ENCODE data around the gene NRIP1.

The NRIP1 gene

GRCh38 chr21:15011967-15012366 lies 52.8 kb downstream of the NRIP1 start:
- Histone ChIP-seq H3K4me1 (ENCODE audit: low read length) (no peaks in the 10 kb centered on the region), H3F3A (ENCODE audit: insufficient read depth, low read length) (no peaks in the 10 kb centered on the region), H3K79me2 (ENCODE audit: low read length) (no peaks in the 10 kb centered on the region), H3K27ac (ENCODE audit: low read length) (no peak overlapping the region), H3K27me3 (replicated peaks; ENCODE audit: insufficient read depth, low read length) (no peaks in the 10 kb centered on the region), H2AFZ (ENCODE audit: low read length) (no peak overlapping the region), H3K9ac (ENCODE audit: low read length) (no peak overlapping the region), H3K4me3 (ENCODE audit: low read length) (no peak overlapping the region), H3K9me2 (replicated peaks; ENCODE audit: insufficient read depth, low read length) (no peaks in the 10 kb centered on the region), H4K20me1 (ENCODE audit: insufficient read depth, low read length) (no peaks in the 10 kb centered on the region), H3K4me2 (ENCODE audit: low read depth, low read length) (no peak overlapping the region), H3K36me3 (replicated peaks; ENCODE audit: insufficient read depth, low read length) (no peaks in the 10 kb centered on the region), H3K9me3 (replicated peaks; ENCODE audit: insufficient read depth, low read length) (no peaks in the 10 kb centered on the region)
- TF ChIP-seq, protein P1, sequence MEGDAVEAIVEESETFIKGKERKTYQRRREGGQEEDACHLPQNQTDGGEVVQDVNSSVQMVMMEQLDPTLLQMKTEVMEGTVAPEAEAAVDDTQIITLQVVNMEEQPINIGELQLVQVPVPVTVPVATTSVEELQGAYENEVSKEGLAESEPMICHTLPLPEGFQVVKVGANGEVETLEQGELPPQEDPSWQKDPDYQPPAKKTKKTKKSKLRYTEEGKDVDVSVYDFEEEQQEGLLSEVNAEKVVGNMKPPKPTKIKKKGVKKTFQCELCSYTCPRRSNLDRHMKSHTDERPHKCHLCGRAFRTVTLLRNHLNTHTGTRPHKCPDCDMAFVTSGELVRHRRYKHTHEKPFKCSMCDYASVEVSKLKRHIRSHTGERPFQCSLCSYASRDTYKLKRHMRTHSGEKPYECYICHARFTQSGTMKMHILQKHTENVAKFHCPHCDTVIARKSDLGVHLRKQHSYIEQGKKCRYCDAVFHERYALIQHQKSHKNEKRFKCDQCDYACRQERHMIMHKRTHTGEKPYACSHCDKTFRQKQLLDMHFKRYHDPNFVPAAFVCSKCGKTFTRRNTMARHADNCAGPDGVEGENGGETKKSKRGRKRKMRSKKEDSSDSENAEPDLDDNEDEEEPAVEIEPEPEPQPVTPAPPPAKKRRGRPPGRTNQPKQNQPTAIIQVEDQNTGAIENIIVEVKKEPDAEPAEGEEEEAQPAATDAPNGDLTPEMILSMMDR (IDR thresholded peaks at IDR 0.05; ENCODE audit: low read length): no peak
- TF ChIP-seq EZH2phosphoT487 (IDR thresholded peaks at IDR 0.05; ENCODE audit: low read length): no peak
- TF ChIP-seq EZH2 (optimal IDR thresholded peaks at IDR 0.05; ENCODE audit: low read depth, low read length): no peak
- no peak for DNase-seq

- TF ChIP-seq EZH2 (optimal IDR thresholded peaks at IDR 0.05; ENCODE audit: low read depth, low read length) (no peak), EZH2phosphoT487 (IDR thresholded peaks at IDR 0.05; ENCODE audit: low read length) (no peak)
- TF ChIP-seq, protein P1 (IDR thresholded peaks at IDR 0.05; ENCODE audit: low read length): no peak
- H3K27ac ChIP-seq (ENCODE audit: low read length): no peak overlapping the region
- no peaks in the 10 kb centered on the region for H3K79me2 ChIP-seq (ENCODE audit: low read length)
Observed at GRCh38 chr21:15010645-15011044, 54.2 kb downstream of the NRIP1 start.

DNA sequence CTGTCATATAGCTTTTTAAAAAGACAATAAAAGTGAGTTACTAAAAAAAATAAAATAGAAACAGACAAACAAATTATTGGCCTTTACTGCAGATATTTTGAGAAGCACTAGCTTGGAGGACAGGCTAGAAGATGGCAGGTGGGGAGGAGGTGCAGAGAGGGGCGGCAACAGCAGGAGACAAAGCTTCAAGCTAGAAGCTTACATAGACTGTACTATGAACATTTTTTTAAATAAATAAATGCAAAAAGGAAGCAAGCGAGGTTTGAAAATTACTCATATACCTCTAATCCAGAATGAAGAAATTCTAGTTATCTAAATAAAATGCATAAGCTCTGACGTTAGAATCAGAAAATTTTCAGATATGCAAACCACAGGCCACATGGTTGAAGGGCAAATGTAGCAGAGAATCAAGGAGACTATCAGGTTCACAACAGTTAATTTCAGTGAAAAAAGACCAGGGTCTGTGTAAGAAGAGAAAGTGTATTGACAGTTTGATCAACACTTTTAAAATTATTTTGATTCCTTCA lies 54.9 kb downstream of the NRIP1 start:
- H3K9me2 ChIP-seq (replicated peaks; ENCODE audit: insufficient read depth, low read length): no peaks in the 10 kb centered on the region
- no peak overlapping the region for H3K4me2 ChIP-seq (ENCODE audit: low read depth, low read length)
- no peak overlapping the region for H2AFZ ChIP-seq (ENCODE audit: low read length)
- H3K27ac ChIP-seq (ENCODE audit: low read length): no peak overlapping the region
- TF ChIP-seq, protein P1 (IDR thresholded peaks at IDR 0.05; ENCODE audit: low read length): no peak
- TF ChIP-seq EZH2phosphoT487 (IDR thresholded peaks at IDR 0.05; ENCODE audit: low read length): no peak
- TF ChIP-seq EZH2 (optimal IDR thresholded peaks at IDR 0.05; ENCODE audit: low read depth, low read length): no peak
- no peaks in the 10 kb centered on the region for H3F3A ChIP-seq (ENCODE audit: insufficient read depth, low read length)
- H3K9me3 ChIP-seq (replicated peaks; ENCODE audit: insufficient read depth, low read length): no peaks in the 10 kb centered on the region
- H3K4me3 ChIP-seq (ENCODE audit: low read length): no peak overlapping the region
- no peak overlapping the region for H3K9ac ChIP-seq (ENCODE audit: low read length)
- no peaks in the 10 kb centered on the region for H3K79me2 ChIP-seq (ENCODE audit: low read length)
- no peaks in the 10 kb centered on the region for H3K36me3 ChIP-seq (replicated peaks; ENCODE audit: insufficient read depth, low read length)
- H3K27me3 ChIP-seq (replicated peaks; ENCODE audit: insufficient read depth, low read length): no peaks in the 10 kb centered on the region
- H3K4me1 ChIP-seq (ENCODE audit: low read length): no peaks in the 10 kb centered on the region
- no peak for DNase-seq
- H4K20me1 ChIP-seq (ENCODE audit: insufficient read depth, low read length): no peaks in the 10 kb centered on the region

More at GRCh38 chr21:15010645-15011044, 54.2 kb downstream of the NRIP1 start:
- no peaks in the 10 kb centered on the region for H3K9me2 ChIP-seq (replicated peaks; ENCODE audit: insufficient read depth, low read length)
- H4K20me1 ChIP-seq (ENCODE audit: insufficient read depth, low read length): no peaks in the 10 kb centered on the region
- no peak overlapping the region for H3K4me3 ChIP-seq (ENCODE audit: low read length)
- H3K27me3 ChIP-seq (replicated peaks; ENCODE audit: insufficient read depth, low read length): no peaks in the 10 kb centered on the region
- no peak overlapping the region for H3K4me2 ChIP-seq (ENCODE audit: low read depth, low read length)
- no peaks in the 10 kb centered on the region for H3K4me1 ChIP-seq (ENCODE audit: low read length)
- no peaks in the 10 kb centered on the region for H3K9me3 ChIP-seq (replicated peaks; ENCODE audit: insufficient read depth, low read length)
- no peaks in the 10 kb centered on the region for H3F3A ChIP-seq (ENCODE audit: insufficient read depth, low read length)
- DNase-seq: no peak
- no peaks in the 10 kb centered on the region for H3K36me3 ChIP-seq (replicated peaks; ENCODE audit: insufficient read depth, low read length)
- no peak overlapping the region for H3K9ac ChIP-seq (ENCODE audit: low read length)
- H2AFZ ChIP-seq (ENCODE audit: low read length): no peak overlapping the region
